AG09309 (cell line): Measurements from ENCODE around the gene REX1BD.
A peak's percentile ranks its signal among the peaks of the same experiment; 100 is the strongest.

Source experiments
- DNase-seq: peaks from one replicate; pipeline ENCODE4 v3.0.0-alpha.2; 2010; ENCODE audit warnings: low read depth
- H3K4me3 ChIP-seq: 2 replicates; pipeline ENCODE4 v1.5.1; 2011; ENCODE audit warnings: mild to moderate bottlenecking, low read depth, low read length, moderate library complexity; ENCODE audit not compliant: control insufficient read depth
- CTCF ChIP-seq: IDR thresholded peaks from 2 replicates; pipeline ENCODE4 v1.5.1; 2011; ENCODE audit warnings: mild to moderate bottlenecking, low read depth, low read length, inconsistent platforms; ENCODE audit not compliant: insufficient read depth, control insufficient read depth; ENCODE audit errors: missing control alignments

Gene REX1BD

GRCh38 chr19:18562086-18562485, 26.5 kb upstream of the REX1BD start:
- no peak for DNase-seq
- no peak for TF ChIP-seq CTCF
- no peak overlapping the region for H3K4me3 ChIP-seq

GRCh38 chr19:18566953-18567352, 21.6 kb upstream of the REX1BD start:
- H3K4me3 ChIP-seq, result no peak overlapping the region
- no peak for DNase-seq
- no peak for TF ChIP-seq CTCF

- no peak for DNase-seq
- no peak overlapping the region for H3K4me3 ChIP-seq
- no peak for TF ChIP-seq CTCF
Observed at GRCh38 chr19:18568367-18568766, 20.2 kb upstream of the REX1BD start.

GRCh38 chr19:18571564-18572344, 16.8 kb upstream of the REX1BD start, which contains the start of gene UBA52:
Gene UBA52 (plus strand): TSS chr19:18571857. CDS start chr19:18573301, 1,444 bp downstream.
- peak within 1 kb of the TSS; percentile 95 for H3K4me3 ChIP-seq
- TF ChIP-seq CTCF, result no peak
- DNase-seq, result peak; percentile 72

GRCh38 chr19:18574691-18575291, 13.8 kb upstream of the REX1BD start:
- no peak overlapping the region for H3K4me3 ChIP-seq
- no peak for DNase-seq
- TF ChIP-seq CTCF, result no peak

- DNase-seq, result no peak
- H3K4me3 ChIP-seq, result no peak overlapping the region
- no peak for TF ChIP-seq CTCF
Observed at GRCh38 chr19:18576383-18576782, 12.2 kb upstream of the REX1BD start.
